ENCODE results near the gene ASMTL. TPM values are rescaled to one million over a fixed set of nuclear protein-coding genes. Genes with fewer than 3 reads are reported as not detected.
A peak's percentile ranks its signal among the peaks of the same experiment; 100 is the strongest.
"Not testable (repeated sequence)": the region's sequence is repeated elsewhere in the genome, so short reads cannot be mapped to it uniquely, and the experiment has no call there.

The ASMTL gene
- total RNA-seq, 1 experiment from 2014 or later, result 51.8 TPM

GRCh38 chrX:1484638-1485019 lies 31.9 kb upstream of the ASMTL start:
- DNase-seq (ENCODE audit: low read depth), result no peak
- in situ Hi-C loops (cut with HindIII; ENCODE audit: low pct_unique_long_range_greater_than_20kb, low sequenced_read_pairs), result no loop called here

GRCh38 chrX:1483843-1484637 lies 31.3 kb upstream of the ASMTL start:
- no peak for DNase-seq (ENCODE audit: low read depth)
- in situ Hi-C loops (cut with HindIII; ENCODE audit: low pct_unique_long_range_greater_than_20kb, low sequenced_read_pairs), result no loop called here

- DNase-seq (ENCODE audit: low read depth); in situ Hi-C loops (cut with HindIII; ENCODE audit: low pct_unique_long_range_greater_than_20kb, low sequenced_read_pairs): not testable (repeated sequence)
These were observed 29.8 kb upstream of the ASMTL start for GRCh38 chrX:1482530-1482928.

GRCh38 chrX:1481636-1482529 lies 29.2 kb upstream of the ASMTL start:
- DNase-seq (ENCODE audit: low read depth), result peak; percentile 60
- in situ Hi-C loops (cut with HindIII; ENCODE audit: low pct_unique_long_range_greater_than_20kb, low sequenced_read_pairs), result no loop called here

- in situ Hi-C loops (cut with HindIII; ENCODE audit: low pct_unique_long_range_greater_than_20kb, low sequenced_read_pairs), result no loop called here
- no peak for DNase-seq (ENCODE audit: low read depth)
These were observed 27.5 kb upstream of the ASMTL start for GRCh38 chrX:1480082-1480785.

- in situ Hi-C loops (cut with HindIII; ENCODE audit: low pct_unique_long_range_greater_than_20kb, low sequenced_read_pairs), result no loop called here
These were observed 25.2 kb upstream of the ASMTL start for GRCh38 chrX:1477801-1478458.

GRCh38 chrX:1477229-1477628 lies 24.5 kb upstream of the ASMTL start:
- no peak for DNase-seq (ENCODE audit: low read depth)
- in situ Hi-C loops (cut with HindIII; ENCODE audit: low pct_unique_long_range_greater_than_20kb, low sequenced_read_pairs), result no loop called here

More at GRCh38 chrX:1477801-1478458, 25.2 kb upstream of the ASMTL start:
- no peak for DNase-seq (ENCODE audit: low read depth)

GRCh38 chrX:1476682-1477081 lies 24.0 kb upstream of the ASMTL start:
- in situ Hi-C loops (cut with HindIII; ENCODE audit: low pct_unique_long_range_greater_than_20kb, low sequenced_read_pairs), result no loop called here
- DNase-seq (ENCODE audit: low read depth), result no peak

GRCh38 chrX:1475881-1476280 lies 23.2 kb upstream of the ASMTL start:
- in situ Hi-C loops (cut with HindIII; ENCODE audit: low pct_unique_long_range_greater_than_20kb, low sequenced_read_pairs), result no loop called here
- no peak for DNase-seq (ENCODE audit: low read depth)

- DNase-seq (ENCODE audit: low read depth), result no peak
- in situ Hi-C loops (cut with HindIII; ENCODE audit: low pct_unique_long_range_greater_than_20kb, low sequenced_read_pairs), result no loop called here
These were observed 22.8 kb upstream of the ASMTL start for GRCh38 chrX:1475481-1475880.

- in situ Hi-C loops (cut with HindIII; ENCODE audit: low pct_unique_long_range_greater_than_20kb, low sequenced_read_pairs); DNase-seq (ENCODE audit: low read depth): not testable (repeated sequence)
These were observed 21.9 kb upstream of the ASMTL start for GRCh38 chrX:1474593-1474992.

- DNase-seq (ENCODE audit: low read depth), result no peak
- in situ Hi-C loops (cut with HindIII; ENCODE audit: low pct_unique_long_range_greater_than_20kb, low sequenced_read_pairs), result no loop called here
These were observed 20.3 kb upstream of the ASMTL start for GRCh38 chrX:1472975-1473374.

GRCh38 chrX:1468250-1468772 lies 15.6 kb upstream of the ASMTL start:
- in situ Hi-C loops (cut with HindIII; ENCODE audit: low pct_unique_long_range_greater_than_20kb, low sequenced_read_pairs), result no loop called here
- peak; percentile 68 for DNase-seq (ENCODE audit: low read depth)

GRCh38 chrX:1466971-1467561 lies 14.4 kb upstream of the ASMTL start:
- in situ Hi-C loops (cut with HindIII; ENCODE audit: low pct_unique_long_range_greater_than_20kb, low sequenced_read_pairs), result no loop called here
- DNase-seq (ENCODE audit: low read depth), result no peak

GRCh38 chrX:1466232-1466661 lies 13.5 kb upstream of the ASMTL start:
- in situ Hi-C loops (cut with HindIII; ENCODE audit: low pct_unique_long_range_greater_than_20kb, low sequenced_read_pairs), result no loop called here
- no peak for DNase-seq (ENCODE audit: low read depth)

- DNase-seq (ENCODE audit: low read depth), result no peak
- in situ Hi-C loops (cut with HindIII; ENCODE audit: low pct_unique_long_range_greater_than_20kb, low sequenced_read_pairs), result no loop called here
These were observed 12.8 kb upstream of the ASMTL start for GRCh38 chrX:1465286-1466231.

GRCh38 chrX:1464971-1465285 lies 12.2 kb upstream of the ASMTL start:
- in situ Hi-C loops (cut with HindIII; ENCODE audit: low pct_unique_long_range_greater_than_20kb, low sequenced_read_pairs), result no loop called here
- DNase-seq (ENCODE audit: low read depth), result no peak
